ENCODE measurements around the gene TMC4. TPM values are rescaled to one million over a fixed set of nuclear protein-coding genes. Genes with fewer than 3 reads are reported as not detected.
A peak's percentile ranks its signal among the peaks of the same experiment; 100 is the strongest.

Gene TMC4
- total and polyA plus RNA-seq, 9 donors: 0.45 to 103 (median 6.3) TPM

GRCh38 chr19:54160854-54161253 is 12.1 kb downstream of the TMC4 start:
- H3K27ac ChIP-seq: peak overlapping the region; percentile 55 to 62
- no peaks in the 10 kb centered on the region for H3K27me3 ChIP-seq
- no peak for TF ChIP-seq POLR2A (IDR thresholded peaks at IDR 0.05)
- TF ChIP-seq EP300 (IDR thresholded peaks at IDR 0.05): no peak
- TF ChIP-seq, protein P1, sequence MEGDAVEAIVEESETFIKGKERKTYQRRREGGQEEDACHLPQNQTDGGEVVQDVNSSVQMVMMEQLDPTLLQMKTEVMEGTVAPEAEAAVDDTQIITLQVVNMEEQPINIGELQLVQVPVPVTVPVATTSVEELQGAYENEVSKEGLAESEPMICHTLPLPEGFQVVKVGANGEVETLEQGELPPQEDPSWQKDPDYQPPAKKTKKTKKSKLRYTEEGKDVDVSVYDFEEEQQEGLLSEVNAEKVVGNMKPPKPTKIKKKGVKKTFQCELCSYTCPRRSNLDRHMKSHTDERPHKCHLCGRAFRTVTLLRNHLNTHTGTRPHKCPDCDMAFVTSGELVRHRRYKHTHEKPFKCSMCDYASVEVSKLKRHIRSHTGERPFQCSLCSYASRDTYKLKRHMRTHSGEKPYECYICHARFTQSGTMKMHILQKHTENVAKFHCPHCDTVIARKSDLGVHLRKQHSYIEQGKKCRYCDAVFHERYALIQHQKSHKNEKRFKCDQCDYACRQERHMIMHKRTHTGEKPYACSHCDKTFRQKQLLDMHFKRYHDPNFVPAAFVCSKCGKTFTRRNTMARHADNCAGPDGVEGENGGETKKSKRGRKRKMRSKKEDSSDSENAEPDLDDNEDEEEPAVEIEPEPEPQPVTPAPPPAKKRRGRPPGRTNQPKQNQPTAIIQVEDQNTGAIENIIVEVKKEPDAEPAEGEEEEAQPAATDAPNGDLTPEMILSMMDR (IDR thresholded peaks at IDR 0.05): no peak
- peak overlapping the region; percentile 56 for H3K4me3 ChIP-seq
- H3K4me1 ChIP-seq (ENCODE audit: insufficient read depth): peaks cover 9% of the 10 kb centered on the region
- WGBS, 3 donors: 12 to 37% (median 21%) methylated on average over 13 of the region's 13 CpGs
- no peaks in the 10 kb centered on the region for H3K9me3 ChIP-seq
- peak in 1 of 5 donors; percentile 62 for DNase-seq
- intact Hi-C loops (cut with DNase I): loop anchor here in 1 of 4 donors (5.0 kb wide), 1 partner anchor 41 kb away; the partner anchor contains the start of gene RPS9
- no peaks in the 10 kb centered on the region for H3K36me3 ChIP-seq

DNA sequence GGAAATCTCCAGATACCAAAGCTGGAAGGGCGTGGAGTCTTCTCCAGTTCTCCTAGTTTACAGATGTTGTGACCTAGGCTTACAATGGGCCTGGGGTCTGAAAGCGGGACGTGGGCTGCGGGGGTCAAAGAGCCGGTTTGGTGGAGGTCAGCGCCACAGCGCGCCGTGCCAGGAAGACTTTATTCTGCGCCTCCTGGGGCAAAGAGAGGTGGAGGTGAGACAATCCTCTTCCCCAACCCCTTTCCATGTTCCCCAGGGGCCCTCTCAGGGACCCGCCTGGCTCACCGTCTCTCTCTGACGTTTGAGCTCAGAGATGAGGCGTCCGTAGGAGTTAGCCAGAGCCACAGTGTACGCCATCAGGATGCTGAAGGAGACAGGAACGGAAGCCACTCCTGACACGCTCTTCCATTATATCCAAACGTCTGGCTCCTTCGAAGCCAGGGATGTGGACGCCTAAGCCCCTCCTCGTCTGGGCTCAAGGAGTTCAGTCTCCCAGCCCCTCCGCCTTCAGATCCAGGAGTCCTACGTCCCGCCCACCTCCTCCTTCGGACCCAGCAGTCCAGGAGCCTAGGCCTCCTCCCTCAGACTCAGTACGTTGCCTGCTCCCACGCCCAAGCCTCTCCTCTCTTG is 12.7 kb downstream of the TMC4 start:
- no peaks in the 10 kb centered on the region for H3K36me3 ChIP-seq
- 1 to 2% (median 1%) methylated on average over 24 to 28 of the region's 28 CpGs for WGBS, 3 donors
- H3K9me3 ChIP-seq: no peaks in the 10 kb centered on the region
- peak overlapping the region; percentile 55 to 62 for H3K27ac ChIP-seq
- peak overlapping the region; percentile 56 for H3K4me3 ChIP-seq
- intact Hi-C loops (cut with DNase I): loop anchor here in 1 of 4 donors (5.0 kb wide), 1 partner anchor 42 kb away; the partner anchor contains the start of gene RPS9
- peaks cover 9% of the 10 kb centered on the region for H3K4me1 ChIP-seq (ENCODE audit: insufficient read depth)
- H3K27me3 ChIP-seq: no peaks in the 10 kb centered on the region
- TF ChIP-seq, protein P1 (IDR thresholded peaks at IDR 0.05): no peak
- TF ChIP-seq EP300 (IDR thresholded peaks at IDR 0.05) (no peak), POLR2A (IDR thresholded peaks at IDR 0.05) (peak; percentile 64)
- DNase-seq: peak in 4 of 5 donors; percentile 46 to 64 (median 60)

DNA sequence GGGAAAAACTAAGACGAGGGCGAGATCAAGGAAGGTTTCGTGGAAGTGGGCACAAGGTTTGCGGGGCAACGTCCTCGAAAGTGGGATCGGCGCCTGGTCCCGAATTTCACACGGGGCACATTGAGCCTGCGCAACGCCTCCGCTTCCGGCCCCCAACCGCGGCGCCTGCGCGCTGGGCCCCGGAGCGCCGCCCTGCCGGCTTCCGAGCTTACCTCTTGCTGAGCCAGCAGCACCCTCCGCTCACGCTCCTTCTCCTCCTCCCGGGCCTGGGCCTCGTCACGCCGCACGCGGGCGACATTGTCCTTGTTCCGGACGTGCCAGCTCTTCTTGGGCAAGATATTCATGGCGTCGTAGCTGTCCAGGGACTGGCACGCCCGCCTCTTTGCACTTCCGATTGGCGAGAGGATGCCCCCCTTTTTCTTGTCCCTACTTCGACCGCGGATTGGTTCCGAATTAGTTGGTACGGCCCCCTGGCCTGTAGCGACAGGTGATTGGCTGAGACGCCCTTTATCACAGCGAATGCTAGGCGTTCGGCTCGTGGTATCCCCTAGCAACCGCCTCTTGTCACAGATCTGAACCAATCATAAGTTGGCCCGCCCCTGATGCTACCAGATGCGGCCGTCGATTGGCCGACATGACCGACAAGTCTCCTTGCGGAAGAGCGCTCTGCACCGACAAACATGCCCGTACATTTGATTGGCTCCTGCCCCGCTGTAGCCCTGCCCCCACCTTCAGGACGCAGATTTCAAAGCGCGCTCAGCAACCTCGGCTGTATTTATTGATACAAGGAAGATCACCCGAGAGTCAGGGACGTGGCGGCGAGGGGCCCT is 13.4 kb downstream of the TMC4 start, which contains the start of gene LENG1:
Gene LENG1, minus strand, starts transcription at position 370 of the 830 bp plus-strand sequence. Its CDS starts 26 bp downstream, at position 344.
- peak within 1 kb of the TSS; percentile 55 to 93 for H3K27ac ChIP-seq
- no peak for TF ChIP-seq EP300 (IDR thresholded peaks at IDR 0.05)
- TF ChIP-seq, protein P1 (IDR thresholded peaks at IDR 0.05): peak in 2 of 3 donors; percentile 67 to 69
- TF ChIP-seq POLR2A (IDR thresholded peaks at IDR 0.05): peak; percentile 83
- no peaks in the 10 kb centered on the region for H3K27me3 ChIP-seq
- H3K4me3 ChIP-seq: peak within 1 kb of the TSS; percentile 86
- no peaks in the 10 kb centered on the region for H3K9me3 ChIP-seq
- peak; percentile 99 to 100 (median 99) for DNase-seq
- H3K36me3 ChIP-seq: no peaks in the 10 kb centered on the region
- peaks cover 9% of the 10 kb centered on the region for H3K4me1 ChIP-seq (ENCODE audit: insufficient read depth)
- intact Hi-C loops (cut with DNase I): loop anchor here in 1 of 4 donors (5.0 kb wide), 1 partner anchor 43 kb away; the partner anchor contains the start of gene RPS9
- WGBS, 3 donors: 0% methylated on average over 71 to 72 of the region's 72 CpGs

DNA sequence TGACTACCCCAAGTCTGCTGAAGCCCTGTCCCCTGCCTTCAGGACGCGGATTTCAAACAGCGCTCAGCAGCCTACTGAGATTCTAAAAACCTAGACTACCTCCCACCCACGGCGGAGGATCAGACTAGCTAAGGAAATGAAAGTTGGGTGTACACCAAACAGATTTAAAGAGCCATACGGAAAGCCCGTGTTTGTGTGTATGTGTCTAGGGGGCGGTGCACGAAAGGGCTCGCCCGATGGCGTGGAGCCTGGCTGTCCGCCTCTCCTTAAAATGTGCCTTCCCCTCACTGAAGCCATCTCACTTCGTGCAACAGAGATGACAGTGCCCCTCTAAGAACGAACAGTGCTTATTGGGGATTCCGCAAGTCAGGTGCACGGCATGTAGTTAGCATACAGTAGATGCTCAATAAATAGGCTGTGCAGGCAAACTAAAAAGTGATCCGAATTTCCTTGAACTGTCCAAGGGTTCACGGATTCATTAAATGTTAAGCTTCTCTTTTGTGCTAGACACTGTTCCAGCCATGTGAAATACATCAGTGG is 14.1 kb downstream of the TMC4 start:
- intact Hi-C loops (cut with DNase I): no loop called here
- TF ChIP-seq POLR2A (IDR thresholded peaks at IDR 0.05): no peak
- TF ChIP-seq EP300 (IDR thresholded peaks at IDR 0.05): no peak
- TF ChIP-seq, protein P1 (IDR thresholded peaks at IDR 0.05): no peak
- peak overlapping the region; percentile 86 for H3K4me3 ChIP-seq
- H3K4me1 ChIP-seq (ENCODE audit: insufficient read depth): peaks cover 9% of the 10 kb centered on the region
- H3K36me3 ChIP-seq: no peaks in the 10 kb centered on the region
- no peak for DNase-seq
- no peaks in the 10 kb centered on the region for H3K9me3 ChIP-seq
- H3K27ac ChIP-seq: peak overlapping the region in 1 of 2 donors; percentile 93
- H3K27me3 ChIP-seq: no peaks in the 10 kb centered on the region
- WGBS, 3 donors: 3 to 9% (median 7%) methylated on average over 19 of the region's 19 CpGs

Measured in ovary (tissue), 9 donors.